ENCODE data around the gene EGFL8. TPM values are rescaled to one million over a fixed set of nuclear protein-coding genes. Genes with fewer than 3 reads are reported as not detected.

EGFL8 gene
- total and polyA plus RNA-seq, 9 of the 15 experiments (the other 6 are each of a cell fraction or from before 2014, with no cell fraction given) = 2.2 to 47.4 (median 14.2) TPM

DNA sequence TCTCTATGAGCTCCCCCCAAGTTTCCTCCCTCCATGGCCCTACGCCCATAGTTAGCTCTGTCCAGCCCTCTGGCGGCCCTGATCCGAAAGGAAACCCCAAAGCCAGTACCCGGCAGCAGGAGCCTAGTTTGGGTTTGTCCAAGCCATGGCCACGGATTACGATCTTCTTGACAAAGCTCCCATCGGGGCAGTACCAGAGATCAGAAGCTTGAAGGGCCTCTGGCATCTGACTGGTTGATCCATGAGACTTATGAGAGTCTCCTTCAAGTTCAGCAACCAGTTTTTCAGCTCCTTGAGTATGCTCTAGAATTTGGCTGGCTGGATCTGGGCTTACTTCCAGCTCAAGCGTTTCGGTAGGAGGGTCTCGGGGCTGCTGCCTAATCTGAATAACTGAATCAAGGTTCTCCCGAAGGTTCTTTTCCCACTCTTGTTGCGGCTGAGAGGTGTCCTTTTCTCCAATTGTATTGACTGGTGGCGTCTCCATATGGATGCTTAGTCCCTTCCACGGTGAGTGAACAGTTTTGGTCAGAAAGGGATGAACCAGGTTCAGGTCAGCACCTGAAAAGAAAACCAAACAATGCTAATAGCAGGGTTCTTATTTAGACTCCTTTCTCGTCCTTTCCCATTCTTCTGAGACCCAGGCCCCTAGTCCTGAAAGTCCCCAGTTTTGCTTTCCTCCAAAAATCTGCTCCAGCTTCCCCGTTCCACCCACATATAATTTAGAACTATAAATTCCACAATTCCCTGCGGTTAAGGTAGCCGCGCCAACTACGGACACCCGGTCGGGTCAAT, 34.9 kb upstream of the EGFL8 start:
- H4K20me1 ChIP-seq (replicated peaks; ENCODE audit: control insufficient read depth, insufficient read depth, low read length) = no peaks in the 10 kb centered on the region
- H3K79me2 ChIP-seq (ENCODE audit: control insufficient read depth, insufficient read depth, low read length) = peaks cover 39% of the 10 kb centered on the region
- H3K9me1 ChIP-seq (ENCODE audit: control insufficient read depth, insufficient read depth, low read length) = no peaks in the 10 kb centered on the region
- peaks cover 24% of the 10 kb centered on the region; the same call in 2 of the 3 replicates for H3K36me3 ChIP-seq (ENCODE audit: control insufficient read depth, insufficient read depth, low read length)
- H3K27me3 ChIP-seq (ENCODE audit: control insufficient read depth in 2 of 2, insufficient read depth in 2 of 2, low read length in 2 of 2) = no peaks in the 10 kb centered on the region
- ChIA-PET CTCF (ENCODE audit: low intra/inter-chr PET ratio) (no interaction called here), POLR2A (interaction anchor here (0.6 to 3.9 kb wide), 24 partner anchors 8 to 1815 kb away, joined by 3 to 23 read pairs (median 4); partner anchors contain the start of genes AGPAT1, DXO, EGFL8 and HSPA1B)
- peak overlapping the region; percentile 69 to 90 for H3K9ac ChIP-seq (ENCODE audit: insufficient read depth in 1 of 2, low read depth in 2 of 2, low read length in 2 of 2)
- DNase-seq (ENCODE audit: extremely low read depth in 1 of 4, low spot score in 3 of 4) = peak in 3 of 4 experiments; percentile 37 to 73 (median 48)
- H3K4me2 ChIP-seq (ENCODE audit: insufficient read depth, low read length) = peak overlapping the region; percentile 90
- in situ Hi-C loops (cut with MboI) (no loop called here), intact Hi-C loops (cut with micrococcal nuclease) (loop anchor here (1.0 to 5.0 kb wide), 5 partner anchors 25 to 1073 kb away; partner anchors contain the start of genes AGPAT1, HSD17B8, PPT2 and RXRB)
- no peak for FAIRE-seq
- peak; percentile 35 for ATAC-seq
- H3K4me1 ChIP-seq (replicated peaks in 1 of 2; ENCODE audit: control insufficient read depth in 2 of 2, insufficient read depth in 2 of 2, low read length in 2 of 2) = peaks cover 38 to 39% of the 10 kb centered on the region in 2 experiments
- peak overlapping the region; percentile 91 for H3K4me3 ChIP-seq
- 2% methylated on average over 22 of the region's 22 CpGs for WGBS (ENCODE audit: insufficient coverage, low coverage, missing lambda C conversion rate)
- peak overlapping the region; percentile 74 for H2AFZ ChIP-seq (ENCODE audit: low read depth, low read length)
- BruUV-seq (replicated peaks) = TSS peak; percentile 58
- peak overlapping the region; percentile 83 for H3K27ac ChIP-seq (ENCODE audit: extremely low read depth, low read depth, low read length)
- H3K9me3 ChIP-seq (replicated peaks; ENCODE audit: control insufficient read depth, insufficient read depth, low read depth, low read length) = no peaks in the 10 kb centered on the region
- TF ChIP-seq WHSC1 (IDR thresholded peaks at IDR 0.05; ENCODE audit: low read length) (no peak), HES1 (IDR thresholded peaks at IDR 0.05; ENCODE audit: low read depth) (no peak), RUNX1 (IDR thresholded peaks at IDR 0.05; ENCODE audit: low read depth) (no peak), CTCFL (IDR thresholded peaks at IDR 0.05; ENCODE audit: borderline replicate concordance, insufficient read depth, low read depth, low read length, poor library complexity, severe bottlenecking) (peak; percentile 46), ZBTB2 (IDR thresholded peaks at IDR 0.05) (no peak), TGIF2 (CRISPR knock-in tag; IDR thresholded peaks at IDR 0.05) (no peak), ZNF274 (IDR thresholded peaks at IDR 0.05; ENCODE audit: borderline replicate concordance, low read depth, low read length) (no peak), NUFIP1 (IDR thresholded peaks at IDR 0.05; ENCODE audit: partially characterized antibody) (no peak), PYGO2 (tag; IDR thresholded peaks at IDR 0.05) (no peak), ZFP36 (IDR thresholded peaks at IDR 0.05; ENCODE audit: low read depth, low read length, partially characterized antibody) (no peak), NCOA6 (IDR thresholded peaks at IDR 0.05) (no peak), DLX4 (CRISPR knock-in tag; IDR thresholded peaks at IDR 0.05) (no peak), NR4A1 (CRISPR knock-in tag; IDR thresholded peaks at IDR 0.05) (0 out of 2 replicates have a peak, but pooled peaks have one; percentile 53), NR4A1 (tag; IDR thresholded peaks at IDR 0.05) (no peak)
- TF ChIP-seq, protein P1, sequence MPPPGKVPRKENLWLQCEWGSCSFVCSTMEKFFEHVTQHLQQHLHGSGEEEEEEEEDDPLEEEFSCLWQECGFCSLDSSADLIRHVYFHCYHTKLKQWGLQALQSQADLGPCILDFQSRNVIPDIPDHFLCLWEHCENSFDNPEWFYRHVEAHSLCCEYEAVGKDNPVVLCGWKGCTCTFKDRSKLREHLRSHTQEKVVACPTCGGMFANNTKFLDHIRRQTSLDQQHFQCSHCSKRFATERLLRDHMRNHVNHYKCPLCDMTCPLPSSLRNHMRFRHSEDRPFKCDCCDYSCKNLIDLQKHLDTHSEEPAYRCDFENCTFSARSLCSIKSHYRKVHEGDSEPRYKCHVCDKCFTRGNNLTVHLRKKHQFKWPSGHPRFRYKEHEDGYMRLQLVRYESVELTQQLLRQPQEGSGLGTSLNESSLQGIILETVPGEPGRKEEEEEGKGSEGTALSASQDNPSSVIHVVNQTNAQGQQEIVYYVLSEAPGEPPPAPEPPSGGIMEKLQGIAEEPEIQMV (tag; conservative IDR thresholded peaks at IDR 0.05; ENCODE audit: low read depth) = no peak

Measured in K562 (cell line).